HCT116 (cell line): ENCODE data around the gene GPR84. TPM values are rescaled to one million over a fixed set of nuclear protein-coding genes. Genes with fewer than 3 reads are reported as not detected.

Experiments used
- ATAC-seq: fragments of 200-7000 bp; cut with Tn5 transposase; 2 replicates; pipeline ENCODE4 v1.9.1; 2020; ENCODE audit warnings: mild to moderate bottlenecking, moderate library complexity
- BruUV-seq: library from RNA; stranded (reverse); fragments of 400-500 nt; replicated peaks from 2 replicates; lab custom pipeline; 2021; lab: Mats Ljungman, UMichigan
- CTCF ChIA-PET: fragments of 300-600 bp; sonication (Branson Sonifier 250); formaldehyde crosslinking; loops from one replicate; lab custom pipeline; 2021; ENCODE audit warnings: antibody characterized with exemption; lab: Charles Lee
- POLR2A ChIA-PET: fragments of 300-600, 350-600 bp; sonication (Branson Sonifier 250); formaldehyde crosslinking; loops from one replicate; lab custom pipeline; 2021; ENCODE audit warnings: antibody characterized with exemption; lab: Charles Lee
- RAD21 ChIA-PET, 2 experiments: fragments of 300-600 bp; sonication (Branson Sonifier 250); formaldehyde crosslinking; loops; one replicate each; lab custom pipeline; 2023; ENCODE audit warnings: low total read pairs in 2 of 2; ENCODE audit not compliant: uncharacterized antibody in 2 of 2, unreplicated experiment in 2 of 2, low non-redundant PET in 1 of 2; lab: Charles Lee
- DNase-seq: peaks from one replicate; pipeline ENCODE4 v3.0.0-alpha.2; 2010; ENCODE audit warnings: low read depth, low spot score
- H2AFZ ChIP-seq: fragments of 200-600 bp; shearing (Covaris generic), sonication (generic); 2 replicates; pipeline ENCODE4 v1.6.1; 2017; ENCODE audit warnings: low read depth, mixed run types, mixed read lengths, antibody characterized with exemption, low read length; ENCODE audit not compliant: poor library complexity, severe bottlenecking
- H3K27ac ChIP-seq: 2 replicates; pipeline ENCODE4 v1.5.1; 2012; ENCODE audit warnings: low read depth, low read length
- H3K27me3 ChIP-seq: fragments of 200-600 bp; sonication (generic); 2 replicates; pipeline ENCODE4 v1.6.1; 2016; ENCODE audit warnings: mixed run types, low read length, mixed read lengths; ENCODE audit not compliant: insufficient read depth
- H3K36me3 ChIP-seq, 2 experiments: fragments of 200-500 bp in 1 of 2; fragments of 200-600 bp in 1 of 2; sonication (Bioruptor generic) in 1 of 2; sonication (generic) in 1 of 2; 2 replicates each; pipeline versions ENCODE4 v1.5.1 to v1.6.1; 2014 to 2016; ENCODE audit warnings: low read length in 2 of 2, inconsistent platforms in 1 of 2, mixed read lengths in 1 of 2, mixed run types in 1 of 2; ENCODE audit not compliant: insufficient read depth in 2 of 2, control insufficient read depth in 1 of 2
- H3K4me1 ChIP-seq, 2 experiments: fragments of 200-600 bp in 1 of 2; sonication (generic) in 1 of 2; 2 replicates each; pipeline versions ENCODE4 v1.5.1 to v1.6.1; 2012 to 2017; ENCODE audit warnings: low read length in 2 of 2, inconsistent platforms in 1 of 2, mild to moderate bottlenecking in 1 of 2, mixed read lengths in 1 of 2, mixed run types in 1 of 2, moderate library complexity in 1 of 2; ENCODE audit not compliant: insufficient read depth in 2 of 2, control insufficient read depth in 1 of 2
- H3K4me2 ChIP-seq: fragments of 200-600 bp; sonication (generic); 2 replicates; pipeline ENCODE4 v1.6.1; 2017; ENCODE audit warnings: mixed run types, low read length, mixed read lengths
- H3K4me3 ChIP-seq, 2 experiments: fragments of 200-600 bp in 1 of 2; sonication (generic) in 1 of 2; replicated peaks in 1 of 2; 2 replicates each; pipeline ENCODE4 v1.5.1; 2011 to 2016; ENCODE audit warnings: low read length in 2 of 2, control low read depth in 1 of 2, low read depth in 1 of 2, mild to moderate bottlenecking in 1 of 2, mixed read lengths in 1 of 2, mixed run types in 1 of 2
- H3K79me2 ChIP-seq: fragments of 200-600 bp; sonication (generic); 2 replicates; pipeline ENCODE4 v1.6.1; 2017; ENCODE audit warnings: mild to moderate bottlenecking, mixed run types, low read length, moderate library complexity, mixed read lengths; ENCODE audit not compliant: insufficient read depth
- H3K9ac ChIP-seq: fragments of 200-600 bp; sonication (generic); 2 replicates; pipeline ENCODE4 v1.6.1; 2016; ENCODE audit warnings: low read length, mixed read lengths
- H3K9me2 ChIP-seq: fragments of 200-600 bp; sonication (generic), shearing (Covaris generic); 2 replicates; pipeline ENCODE4 v1.6.1; 2017; ENCODE audit warnings: mixed run types, mild to moderate bottlenecking, moderate library complexity; ENCODE audit not compliant: insufficient read depth
- H3K9me3 ChIP-seq, 2 experiments: fragments of 200-500 bp in 1 of 2; fragments of 200-600 bp in 1 of 2; sonication (Bioruptor generic) in 1 of 2; sonication (generic) in 1 of 2; 2 replicates each; pipeline ENCODE4 v1.6.1; 2014 to 2017; ENCODE audit warnings: low read length in 2 of 2, mixed read lengths in 2 of 2, inconsistent platforms in 1 of 2, low read depth in 1 of 2, mild to moderate bottlenecking in 1 of 2, mixed run types in 1 of 2, moderate library complexity in 1 of 2; ENCODE audit not compliant: control insufficient read depth in 1 of 2, insufficient read depth in 1 of 2
- H4K20me1 ChIP-seq: fragments of 200-600 bp; sonication (generic), shearing (Covaris generic); 2 replicates; pipeline ENCODE4 v1.6.1; 2017; ENCODE audit warnings: mixed run types, mild to moderate bottlenecking, moderate library complexity; ENCODE audit not compliant: insufficient read depth
- ATF3 ChIP-seq: IDR thresholded peaks from 2 replicates; pipeline ENCODE4 v1.6.1; 2012
- CBX3 ChIP-seq: IDR thresholded peaks from 2 replicates; pipeline ENCODE4 v1.6.1; 2012; ENCODE audit warnings: low read depth
- CEBPB ChIP-seq: IDR thresholded peaks from 2 replicates; pipeline ENCODE4 v1.6.1; 2012; ENCODE audit warnings: low read depth
- CTCF ChIP-seq, 3 experiments: fragments of 200-600 bp in 1 of 3; sonication (generic) in 1 of 3; IDR thresholded peaks in 2 of 3; conservative IDR thresholded peaks in 1 of 3; 2 replicates each; pipeline ENCODE4 v1.5.1; 2012 to 2017; ENCODE audit warnings: low read depth in 2 of 3, low read length in 2 of 3, antibody characterized with exemption in 1 of 3, borderline replicate concordance in 1 of 3, control low read depth in 1 of 3, mild to moderate bottlenecking in 1 of 3, mixed read lengths in 1 of 3, mixed run types in 1 of 3, moderate library complexity in 1 of 3; ENCODE audit not compliant: insufficient read depth in 1 of 3
- ELF1 ChIP-seq: IDR thresholded peaks from 2 replicates; pipeline ENCODE4 v1.6.1; 2012; ENCODE audit warnings: low read depth, borderline replicate concordance
- EZH2phosphoT487 ChIP-seq: fragments of 200-600 bp; IDR thresholded peaks from 2 replicates; pipeline ENCODE4 v1.6.1; 2018; ENCODE audit warnings: antibody characterized with exemption, borderline replicate concordance
- FOSL1 ChIP-seq: IDR thresholded peaks from 2 replicates; pipeline ENCODE4 v1.6.1; 2012; ENCODE audit warnings: low read depth
- MAX ChIP-seq: IDR thresholded peaks from 2 replicates; pipeline ENCODE4 v1.6.1; 2012
- POLR2A ChIP-seq: IDR thresholded peaks from 2 replicates; pipeline ENCODE4 v1.7.0; 2011; ENCODE audit warnings: borderline replicate concordance; ENCODE audit not compliant: insufficient read depth, insufficient read length; ENCODE audit errors: extremely low read depth
- RAD21 ChIP-seq: IDR thresholded peaks from 2 replicates; pipeline ENCODE4 v1.6.1; 2012; ENCODE audit warnings: low read depth, mild to moderate bottlenecking
- SRF ChIP-seq: IDR thresholded peaks from 2 replicates; pipeline ENCODE4 v1.6.1; 2012; ENCODE audit warnings: low read depth
- ZFX ChIP-seq: fragments of 450-650 bp; IDR thresholded peaks from 2 replicates; pipeline ENCODE4 v1.6.1; 2017
- intact Hi-C: fragments of 100-400 bp; cut with micrococcal nuclease; formaldehyde crosslinking; loops from 2 replicates; pipeline ENCODE4 v1.10.0; 2022
- total RNA-seq: library from RNA; stranded (reverse); gene quantifications from one replicate; pipeline ENCODE4 v1.2.1, GENCODE V29; 2021; ENCODE audit not compliant: unreplicated experiment
- TF ChIP-seq, protein P1 (sequence below): IDR thresholded peaks from 2 replicates; pipeline ENCODE4 v1.6.1; 2012; ENCODE audit warnings: low read depth
- TF ChIP-seq, protein P2 (sequence below): IDR thresholded peaks from 2 replicates; pipeline ENCODE4 v1.6.1; 2011; ENCODE audit warnings: mild to moderate bottlenecking, low read length, moderate library complexity; ENCODE audit not compliant: insufficient replicate concordance; ENCODE audit errors: extremely low read depth

Gene GPR84
- total RNA-seq, 1 experiment from 2014 or later: not detected

DNA sequence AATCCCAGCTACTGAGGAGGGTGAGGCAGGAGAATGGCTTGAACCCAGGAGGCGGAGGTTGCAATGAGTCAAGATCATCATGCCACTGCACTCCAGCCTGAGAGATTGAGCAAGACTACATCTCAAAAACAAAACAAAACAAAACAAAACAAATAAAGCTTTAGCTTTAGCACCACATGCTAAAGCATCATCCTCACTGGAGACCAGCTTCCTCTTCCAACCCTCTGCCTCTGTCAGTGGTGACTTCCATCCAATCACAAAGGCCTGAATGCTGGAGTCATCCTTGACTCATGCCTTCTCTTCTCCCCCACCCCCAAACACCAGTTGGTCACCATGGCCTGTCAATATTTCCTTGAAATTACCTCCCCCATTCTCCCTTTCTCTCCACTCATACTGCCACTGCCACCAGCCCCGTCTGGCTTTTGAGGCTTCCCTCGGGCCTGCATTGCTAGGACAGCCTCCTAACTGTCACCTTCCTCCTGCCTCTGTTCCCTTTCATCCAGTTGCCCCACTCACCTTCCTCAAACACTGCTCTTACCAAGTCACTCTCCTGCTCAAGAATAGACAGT is 18.8 kb upstream of the GPR84 start:
- RAD21 ChIA-PET: interaction anchor here in 1 of 2 experiments (0.6 kb wide), 1 partner anchor 163 kb away, joined by 4 read pairs; no protein-coding TSS in a partner anchor
- CTCF ChIA-PET: interaction anchor here (0.6 to 5.5 kb wide), 7 partner anchors 10 to 131 kb away, joined by 3 to 51 read pairs (median 4); no protein-coding TSS in a partner anchor
- Histone ChIP-seq H3K36me3 (no peaks in the 10 kb centered on the region), H3K9me2 (no peaks in the 10 kb centered on the region), H3K4me3 (no peak overlapping the region), H3K9ac (no peak overlapping the region), H3K27ac (no peak overlapping the region), H4K20me1 (no peaks in the 10 kb centered on the region), H3K4me2 (peak overlapping the region; percentile 26; the same call in 1 of the 2 replicates), H3K4me1 (peaks cover 18 to 59% of the 10 kb centered on the region in 2 experiments), H2AFZ (no peak overlapping the region), H3K9me3 (no peaks in the 10 kb centered on the region), H3K27me3 (no peaks in the 10 kb centered on the region), H3K79me2 (peaks cover 5% of the 10 kb centered on the region; the same call in 1 of the 2 replicates)
- no peak for ATAC-seq
- TF ChIP-seq RAD21 (no peak), CTCF (IDR thresholded peaks at IDR 0.05 in 2 of 3, conservative IDR thresholded peaks at IDR 0.05 in 1 of 3; ENCODE audit: borderline replicate concordance in 1 of 3, insufficient read depth in 1 of 3, low read depth in 2 of 3, low read length in 2 of 3) (no peak), ZFX (no peak), ATF3 (no peak), CEBPB (no peak), FOSL1 (no peak), MAX (no peak), ELF1 (no peak), POLR2A (no peak), SRF (no peak), CBX3 (no peak), EZH2phosphoT487 (no peak)
- TF ChIP-seq, protein P1, sequence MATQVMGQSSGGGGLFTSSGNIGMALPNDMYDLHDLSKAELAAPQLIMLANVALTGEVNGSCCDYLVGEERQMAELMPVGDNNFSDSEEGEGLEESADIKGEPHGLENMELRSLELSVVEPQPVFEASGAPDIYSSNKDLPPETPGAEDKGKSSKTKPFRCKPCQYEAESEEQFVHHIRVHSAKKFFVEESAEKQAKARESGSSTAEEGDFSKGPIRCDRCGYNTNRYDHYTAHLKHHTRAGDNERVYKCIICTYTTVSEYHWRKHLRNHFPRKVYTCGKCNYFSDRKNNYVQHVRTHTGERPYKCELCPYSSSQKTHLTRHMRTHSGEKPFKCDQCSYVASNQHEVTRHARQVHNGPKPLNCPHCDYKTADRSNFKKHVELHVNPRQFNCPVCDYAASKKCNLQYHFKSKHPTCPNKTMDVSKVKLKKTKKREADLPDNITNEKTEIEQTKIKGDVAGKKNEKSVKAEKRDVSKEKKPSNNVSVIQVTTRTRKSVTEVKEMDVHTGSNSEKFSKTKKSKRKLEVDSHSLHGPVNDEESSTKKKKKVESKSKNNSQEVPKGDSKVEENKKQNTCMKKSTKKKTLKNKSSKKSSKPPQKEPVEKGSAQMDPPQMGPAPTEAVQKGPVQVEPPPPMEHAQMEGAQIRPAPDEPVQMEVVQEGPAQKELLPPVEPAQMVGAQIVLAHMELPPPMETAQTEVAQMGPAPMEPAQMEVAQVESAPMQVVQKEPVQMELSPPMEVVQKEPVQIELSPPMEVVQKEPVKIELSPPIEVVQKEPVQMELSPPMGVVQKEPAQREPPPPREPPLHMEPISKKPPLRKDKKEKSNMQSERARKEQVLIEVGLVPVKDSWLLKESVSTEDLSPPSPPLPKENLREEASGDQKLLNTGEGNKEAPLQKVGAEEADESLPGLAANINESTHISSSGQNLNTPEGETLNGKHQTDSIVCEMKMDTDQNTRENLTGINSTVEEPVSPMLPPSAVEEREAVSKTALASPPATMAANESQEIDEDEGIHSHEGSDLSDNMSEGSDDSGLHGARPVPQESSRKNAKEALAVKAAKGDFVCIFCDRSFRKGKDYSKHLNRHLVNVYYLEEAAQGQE: no peak
- TF ChIP-seq, protein P2, sequence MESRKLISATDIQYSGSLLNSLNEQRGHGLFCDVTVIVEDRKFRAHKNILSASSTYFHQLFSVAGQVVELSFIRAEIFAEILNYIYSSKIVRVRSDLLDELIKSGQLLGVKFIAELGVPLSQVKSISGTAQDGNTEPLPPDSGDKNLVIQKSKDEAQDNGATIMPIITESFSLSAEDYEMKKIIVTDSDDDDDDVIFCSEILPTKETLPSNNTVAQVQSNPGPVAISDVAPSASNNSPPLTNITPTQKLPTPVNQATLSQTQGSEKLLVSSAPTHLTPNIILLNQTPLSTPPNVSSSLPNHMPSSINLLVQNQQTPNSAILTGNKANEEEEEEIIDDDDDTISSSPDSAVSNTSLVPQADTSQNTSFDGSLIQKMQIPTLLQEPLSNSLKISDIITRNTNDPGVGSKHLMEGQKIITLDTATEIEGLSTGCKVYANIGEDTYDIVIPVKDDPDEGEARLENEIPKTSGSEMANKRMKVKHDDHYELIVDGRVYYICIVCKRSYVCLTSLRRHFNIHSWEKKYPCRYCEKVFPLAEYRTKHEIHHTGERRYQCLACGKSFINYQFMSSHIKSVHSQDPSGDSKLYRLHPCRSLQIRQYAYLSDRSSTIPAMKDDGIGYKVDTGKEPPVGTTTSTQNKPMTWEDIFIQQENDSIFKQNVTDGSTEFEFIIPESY: no peak
- BruUV-seq: no TSS peak
- DNase-seq: no peak
- POLR2A ChIA-PET: no interaction called here
- intact Hi-C loops: no loop called here
